DND-41 (cell line): Measurements from ENCODE around the gene PSMB11.

Source experiments
- ATAC-seq: fragments of 200-7000 bp; cut with Tn5 transposase; 3 replicates; pipeline ENCODE4 v1.9.1; 2021; ENCODE audit warnings: low read depth; ENCODE audit not compliant: insufficient read depth
- DNase-seq: peaks from one replicate; pipeline ENCODE4 v3.0.0-alpha.2; 2020
- H2AFZ ChIP-seq: 2 replicates; pipeline ENCODE4 v1.6.0; 2012; ENCODE audit warnings: low read depth, low read length
- H3K27ac ChIP-seq: 2 replicates; pipeline ENCODE4 v1.5.1; 2012; ENCODE audit warnings: low read length, inconsistent platforms
- H3K27me3 ChIP-seq: fragments of 200-600 bp; sonication (generic); 2 replicates; pipeline ENCODE4 v1.6.0; 2012; ENCODE audit warnings: low read length, mild to moderate bottlenecking, inconsistent platforms; ENCODE audit not compliant: insufficient read depth, poor library complexity
- H3K36me3 ChIP-seq: 2 replicates; pipeline ENCODE4 v1.5.1; 2012; ENCODE audit warnings: low read length, inconsistent platforms; ENCODE audit not compliant: insufficient read depth
- H3K4me1 ChIP-seq: 2 replicates; pipeline ENCODE4 v1.5.1; 2012; ENCODE audit warnings: mild to moderate bottlenecking, low read length; ENCODE audit not compliant: insufficient read depth
- H3K4me2 ChIP-seq: 2 replicates; pipeline ENCODE4 v1.6.0; 2012; ENCODE audit warnings: mild to moderate bottlenecking, moderate library complexity, low read length, inconsistent platforms; ENCODE audit not compliant: insufficient read depth
- H3K4me3 ChIP-seq, 2 experiments: fragments of 200-600 bp in 1 of 2; shearing (Covaris generic) in 1 of 2; 2 replicates each; pipeline ENCODE4 v1.5.1; 2012 to 2016; ENCODE audit warnings: inconsistent platforms in 2 of 2, low read length in 2 of 2, mild to moderate bottlenecking in 2 of 2, low read depth in 1 of 2, moderate library complexity in 1 of 2
- H3K79me2 ChIP-seq: 2 replicates; pipeline ENCODE4 v1.6.0; 2012; ENCODE audit warnings: low read length, inconsistent platforms; ENCODE audit not compliant: insufficient read depth
- H3K9ac ChIP-seq: 2 replicates; pipeline ENCODE4 v1.6.0; 2012; ENCODE audit warnings: low read depth, mild to moderate bottlenecking, inconsistent platforms, low read length, moderate library complexity
- H3K9me3 ChIP-seq: 2 replicates; pipeline ENCODE4 v1.5.1; 2012; ENCODE audit warnings: low read length, moderate library complexity, mild to moderate bottlenecking, inconsistent platforms; ENCODE audit not compliant: insufficient read depth, severe bottlenecking
- H4K20me1 ChIP-seq: 2 replicates; pipeline ENCODE4 v1.6.0; 2012; ENCODE audit warnings: low read length; ENCODE audit not compliant: insufficient read depth
- EZH2 ChIP-seq: IDR thresholded peaks from 3 replicates; pipeline ENCODE4 v1.6.1; 2012; ENCODE audit warnings: borderline replicate concordance, low read depth, mild to moderate bottlenecking, moderate library complexity, low read length, inconsistent platforms; ENCODE audit not compliant: severe bottlenecking
- TF ChIP-seq, protein P1 (sequence below): IDR thresholded peaks from 2 replicates; pipeline ENCODE4 v1.5.1; 2012; ENCODE audit warnings: borderline replicate concordance, low read length, moderate library complexity, mild to moderate bottlenecking; ENCODE audit not compliant: poor library complexity, severe bottlenecking; ENCODE audit errors: extremely low read depth

Gene PSMB11

DNA sequence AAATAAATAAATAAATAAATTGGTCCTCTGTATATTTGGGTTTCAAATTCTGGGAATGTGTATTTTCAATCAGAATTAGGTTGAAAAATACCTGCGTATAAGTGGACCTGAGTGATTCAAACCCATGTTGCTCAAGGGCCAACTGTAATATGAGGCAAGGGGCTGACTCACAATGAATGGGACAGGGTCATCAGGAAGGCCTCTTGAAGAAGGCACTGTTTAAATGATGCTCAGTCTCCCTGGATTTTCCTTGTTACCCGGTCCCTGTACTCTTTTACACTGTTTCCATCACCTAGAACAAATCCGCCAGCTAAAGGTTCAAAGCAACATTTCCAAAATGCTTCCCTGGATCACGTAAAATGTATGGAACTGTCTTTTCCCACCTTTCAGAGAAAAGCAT lies 11.1 kb upstream of the PSMB11 start:
- H3K4me3 ChIP-seq, result no peak overlapping the region
- H3K79me2 ChIP-seq, result peaks cover 45% of the 10 kb centered on the region
- DNase-seq, result no peak
- peak overlapping the region; percentile 2; the same call in 1 of the 2 replicates for H3K4me2 ChIP-seq
- peaks cover 58% of the 10 kb centered on the region for H3K36me3 ChIP-seq
- TF ChIP-seq, protein P1, sequence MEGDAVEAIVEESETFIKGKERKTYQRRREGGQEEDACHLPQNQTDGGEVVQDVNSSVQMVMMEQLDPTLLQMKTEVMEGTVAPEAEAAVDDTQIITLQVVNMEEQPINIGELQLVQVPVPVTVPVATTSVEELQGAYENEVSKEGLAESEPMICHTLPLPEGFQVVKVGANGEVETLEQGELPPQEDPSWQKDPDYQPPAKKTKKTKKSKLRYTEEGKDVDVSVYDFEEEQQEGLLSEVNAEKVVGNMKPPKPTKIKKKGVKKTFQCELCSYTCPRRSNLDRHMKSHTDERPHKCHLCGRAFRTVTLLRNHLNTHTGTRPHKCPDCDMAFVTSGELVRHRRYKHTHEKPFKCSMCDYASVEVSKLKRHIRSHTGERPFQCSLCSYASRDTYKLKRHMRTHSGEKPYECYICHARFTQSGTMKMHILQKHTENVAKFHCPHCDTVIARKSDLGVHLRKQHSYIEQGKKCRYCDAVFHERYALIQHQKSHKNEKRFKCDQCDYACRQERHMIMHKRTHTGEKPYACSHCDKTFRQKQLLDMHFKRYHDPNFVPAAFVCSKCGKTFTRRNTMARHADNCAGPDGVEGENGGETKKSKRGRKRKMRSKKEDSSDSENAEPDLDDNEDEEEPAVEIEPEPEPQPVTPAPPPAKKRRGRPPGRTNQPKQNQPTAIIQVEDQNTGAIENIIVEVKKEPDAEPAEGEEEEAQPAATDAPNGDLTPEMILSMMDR, result no peak
- no peak for TF ChIP-seq EZH2
- H2AFZ ChIP-seq, result no peak overlapping the region
- H3K4me1 ChIP-seq, result peaks cover 47% of the 10 kb centered on the region
- H3K9ac ChIP-seq, result no peak overlapping the region
- H3K27ac ChIP-seq, result no peak overlapping the region
- peaks cover 10% of the 10 kb centered on the region; the same call in 1 of the 2 replicates for H4K20me1 ChIP-seq
- ATAC-seq, result no peak
- H3K9me3 ChIP-seq, result no peaks in the 10 kb centered on the region
- H3K27me3 ChIP-seq, result no peaks in the 10 kb centered on the region

DNA sequence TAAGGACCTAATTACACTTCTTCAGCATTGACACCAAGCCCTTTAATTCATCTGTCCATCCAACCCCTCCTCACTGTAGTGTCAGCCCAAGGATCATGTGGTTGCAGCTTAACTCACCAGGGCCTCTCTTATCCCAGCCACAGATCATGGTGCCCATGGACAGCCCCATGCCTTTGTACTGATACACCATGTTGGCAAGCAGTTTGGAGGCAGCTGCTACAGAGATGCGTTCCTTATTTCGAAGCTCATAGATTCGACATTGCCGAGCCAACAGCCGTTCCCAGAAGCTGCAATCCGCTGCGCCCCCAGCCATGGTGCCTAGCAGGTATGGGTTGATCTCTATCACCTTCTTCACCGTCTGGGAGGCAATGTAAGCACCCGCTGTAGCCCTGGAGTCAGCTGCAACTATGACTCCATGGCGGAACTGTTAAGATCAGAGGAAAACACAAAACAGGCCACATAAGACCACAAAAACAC lies 8.7 kb upstream of the PSMB11 start:
- Histone ChIP-seq H3K9me3 (no peaks in the 10 kb centered on the region), H4K20me1 (peaks cover 5% of the 10 kb centered on the region; the same call in 1 of the 2 replicates), H3K27me3 (no peaks in the 10 kb centered on the region), H3K4me2 (peak overlapping the region; percentile 80), H3K36me3 (peaks cover 44% of the 10 kb centered on the region), H3K4me1 (peaks cover 48% of the 10 kb centered on the region), H3K79me2 (peaks cover 43% of the 10 kb centered on the region), H3K9ac (peak overlapping the region; percentile 75), H3K27ac (peak overlapping the region; percentile 31; the same call in 1 of the 2 replicates), H3K4me3 (peak overlapping the region in 1 of 2 experiments; percentile 83; a peak in 2 of 4 replicates), H2AFZ (no peak overlapping the region)
- ATAC-seq, result no peak
- TF ChIP-seq, protein P1, result no peak
- TF ChIP-seq EZH2, result no peak
- DNase-seq, result no peak

DNA sequence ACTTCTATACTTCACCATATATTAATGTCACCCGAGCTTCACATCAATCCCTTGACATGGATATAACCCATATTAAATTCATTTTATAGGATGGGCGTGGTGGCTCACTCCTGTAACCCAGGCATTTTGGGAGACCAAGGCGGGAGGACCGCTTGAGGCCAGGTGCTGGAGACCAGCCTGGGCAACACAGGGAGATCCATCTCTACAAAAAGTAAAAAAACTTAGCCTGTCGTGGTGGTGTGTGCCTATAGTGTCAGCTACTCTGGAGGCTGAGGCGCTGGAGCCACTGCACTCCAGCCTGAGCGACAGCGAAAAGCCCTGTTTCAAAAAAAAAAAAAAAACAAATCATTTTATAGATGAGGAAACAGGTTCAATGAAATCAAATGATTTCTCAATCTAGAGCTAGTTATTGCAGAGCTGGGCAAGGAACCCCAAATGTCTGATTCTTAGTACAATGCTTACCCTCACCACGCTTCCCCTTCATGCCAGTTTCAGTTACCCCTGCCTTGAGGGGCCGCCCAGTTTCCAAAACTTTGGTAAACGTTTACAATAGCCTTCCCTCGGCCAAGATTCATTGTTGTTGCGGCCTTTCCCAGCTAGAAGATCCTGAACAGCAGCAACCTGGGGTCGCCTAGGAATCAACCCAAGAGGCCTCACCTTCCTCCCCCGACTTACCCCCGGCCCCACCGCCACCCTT lies 8.1 kb upstream of the PSMB11 start:
- ATAC-seq, result peak; percentile 17
- DNase-seq, result no peak
- 0 out of 2 replicates have a peak, but pooled peaks cover 2% of the 10 kb centered on the region for H4K20me1 ChIP-seq
- H3K9ac ChIP-seq, result peak overlapping the region; percentile 75
- H3K4me2 ChIP-seq, result peak overlapping the region; percentile 80
- TF ChIP-seq EZH2, result no peak
- TF ChIP-seq, protein P1, result no peak
- H3K4me1 ChIP-seq, result peaks cover 45% of the 10 kb centered on the region
- H3K79me2 ChIP-seq, result peaks cover 38% of the 10 kb centered on the region
- peaks cover 38% of the 10 kb centered on the region for H3K36me3 ChIP-seq
- peak overlapping the region; percentile 90 for H3K27ac ChIP-seq
- H3K4me3 ChIP-seq, result peak overlapping the region; percentile 50 to 83
- H3K27me3 ChIP-seq, result no peaks in the 10 kb centered on the region
- no peaks in the 10 kb centered on the region for H3K9me3 ChIP-seq
- peak overlapping the region; percentile 72 for H2AFZ ChIP-seq
